SK-N-SH (cell line): ENCODE measurements around the gene SLC27A3.

Experiments used
- EP300 ChIP-seq, 2 experiments: IDR thresholded peaks; 2 replicates each; pipeline versions ENCODE4 v1.4.0 to v1.6.1; 2012; ENCODE audit warnings: borderline replicate concordance in 1 of 2, low read depth in 1 of 2, low read length in 1 of 2
- EZH2phosphoT487 ChIP-seq: fragments of 200-600 bp; sonication (generic); IDR thresholded peaks from 2 replicates; pipeline ENCODE4 v1.6.1; 2017; ENCODE audit warnings: low read depth, mixed run types, mild to moderate bottlenecking, antibody characterized with exemption, moderate library complexity, borderline replicate concordance
- JUND ChIP-seq: IDR thresholded peaks from 2 replicates; pipeline ENCODE4 v1.4.0; 2012
- POLR2AphosphoS5 ChIP-seq: IDR thresholded peaks from 2 replicates; pipeline ENCODE4 v1.6.1; 2012; ENCODE audit warnings: low read depth, low read length
- RAD21 ChIP-seq: IDR thresholded peaks from 2 replicates; pipeline ENCODE4 v1.6.1; 2012; ENCODE audit warnings: mild to moderate bottlenecking, low read length
- TAF1 ChIP-seq: IDR thresholded peaks from 2 replicates; pipeline ENCODE4 v1.6.1; 2012; ENCODE audit warnings: low read depth, mild to moderate bottlenecking, low read length, moderate library complexity, borderline replicate concordance
- TF ChIP-seq, protein P1 (sequence below): fragments of 200-600 bp; sonication (generic); IDR thresholded peaks from 2 replicates; pipeline ENCODE4 v1.6.1; 2017; ENCODE audit warnings: antibody characterized with exemption, mild to moderate bottlenecking, moderate library complexity

DNA sequence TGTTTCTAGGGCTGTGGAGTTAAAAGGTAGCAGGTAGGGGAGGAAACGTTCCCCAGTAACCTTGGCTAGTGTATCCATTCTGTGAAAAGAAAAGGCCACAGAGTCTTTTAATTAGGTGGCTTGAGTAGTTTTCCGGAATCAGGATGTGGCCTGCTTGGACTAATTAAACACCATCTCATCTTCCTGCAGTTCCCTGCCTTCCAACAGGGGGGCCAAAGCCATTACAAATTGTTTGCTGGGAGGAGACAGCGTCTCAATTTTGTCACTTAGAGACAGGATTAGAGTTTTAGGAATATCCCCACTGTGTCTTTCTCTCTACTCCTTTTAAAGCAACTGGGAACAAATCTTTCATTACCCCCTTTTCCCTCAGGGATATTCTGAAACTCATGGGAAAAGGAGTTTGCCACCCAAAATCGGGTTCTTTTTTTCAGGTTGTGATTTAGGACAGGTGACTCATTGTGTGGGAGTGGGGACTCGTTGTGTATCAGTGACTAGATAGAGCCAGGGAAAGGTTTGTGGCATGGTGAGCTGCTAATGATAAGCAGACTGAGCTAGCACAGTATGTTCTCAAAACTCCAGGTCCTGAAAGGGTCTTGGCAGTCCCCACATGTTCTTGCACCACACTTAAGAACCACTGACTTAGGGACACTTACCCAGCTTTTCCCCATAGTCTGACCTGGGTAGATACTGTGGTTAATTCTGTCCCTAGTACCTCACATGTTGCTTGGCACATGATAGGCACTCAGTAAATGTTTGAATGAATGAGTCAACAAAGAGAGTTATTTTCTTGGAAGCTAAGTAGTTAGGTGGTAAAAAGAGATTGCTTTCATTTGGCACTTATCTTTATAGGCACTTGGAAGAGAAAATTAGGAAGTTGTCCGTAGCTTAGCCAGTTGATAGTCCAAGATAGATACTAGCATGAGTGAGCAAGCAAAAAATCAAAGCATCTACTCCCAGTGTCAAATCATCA, 24.9 kb upstream of the SLC27A3 start:
- TF ChIP-seq, protein P1, sequence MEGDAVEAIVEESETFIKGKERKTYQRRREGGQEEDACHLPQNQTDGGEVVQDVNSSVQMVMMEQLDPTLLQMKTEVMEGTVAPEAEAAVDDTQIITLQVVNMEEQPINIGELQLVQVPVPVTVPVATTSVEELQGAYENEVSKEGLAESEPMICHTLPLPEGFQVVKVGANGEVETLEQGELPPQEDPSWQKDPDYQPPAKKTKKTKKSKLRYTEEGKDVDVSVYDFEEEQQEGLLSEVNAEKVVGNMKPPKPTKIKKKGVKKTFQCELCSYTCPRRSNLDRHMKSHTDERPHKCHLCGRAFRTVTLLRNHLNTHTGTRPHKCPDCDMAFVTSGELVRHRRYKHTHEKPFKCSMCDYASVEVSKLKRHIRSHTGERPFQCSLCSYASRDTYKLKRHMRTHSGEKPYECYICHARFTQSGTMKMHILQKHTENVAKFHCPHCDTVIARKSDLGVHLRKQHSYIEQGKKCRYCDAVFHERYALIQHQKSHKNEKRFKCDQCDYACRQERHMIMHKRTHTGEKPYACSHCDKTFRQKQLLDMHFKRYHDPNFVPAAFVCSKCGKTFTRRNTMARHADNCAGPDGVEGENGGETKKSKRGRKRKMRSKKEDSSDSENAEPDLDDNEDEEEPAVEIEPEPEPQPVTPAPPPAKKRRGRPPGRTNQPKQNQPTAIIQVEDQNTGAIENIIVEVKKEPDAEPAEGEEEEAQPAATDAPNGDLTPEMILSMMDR = no peak
- TF ChIP-seq EP300 (IDR thresholded peaks at IDR 0.05; ENCODE audit: borderline replicate concordance in 1 of 2, low read depth in 1 of 2, low read length in 1 of 2) = no peak
- no peak for TF ChIP-seq TAF1
- no peak for TF ChIP-seq RAD21
- no peak for TF ChIP-seq EZH2phosphoT487
- no peak for TF ChIP-seq POLR2AphosphoS5
- no peak for TF ChIP-seq JUND
